A549 (cell line): ENCODE measurements around the gene NUDT6. TPM values are rescaled to one million over a fixed set of nuclear protein-coding genes. Genes with fewer than 3 reads are reported as not detected.

ENCODE experiments used
- ATAC-seq, 2 experiments: fragments of 200-7000 bp in 1 of 2; fragments of >200 bp in 1 of 2; cut with Nextera tagmentation in 1 of 2; cut with Tn5 transposase in 1 of 2; 3 replicates each; pipeline versions ENCODE4 v1.8.0 to v1.9.1; 2018 to 2020; ENCODE audit warnings: mild to moderate bottlenecking in 1 of 2, moderate library complexity in 1 of 2
- CTCF ChIA-PET: fragments of 300-600 bp; sonication (Branson Sonifier 250); formaldehyde crosslinking; extraction: SDS; loops from one replicate; lab custom pipeline; 2021; ENCODE audit warnings: antibody characterized with exemption, inconsistent platforms; lab: Yijun Ruan, JAX
- POLR2A ChIA-PET: fragments of 350-600 bp; formaldehyde crosslinking; extraction: SDS; loops from one replicate; lab custom pipeline; 2021; ENCODE audit warnings: antibody characterized with exemption, inconsistent platforms; lab: Yijun Ruan, JAX
- DNase-seq, 2 experiments: peaks; one replicate each; pipeline versions ENCODE4 v3.0.0 to v3.0.0-alpha.2; 2011 to 2016; ENCODE audit warnings: low read depth in 1 of 2, low spot score in 1 of 2
- FAIRE-seq: peaks from 2 replicates; lab custom pipeline; 2011; peaks lifted over from hg19 to GRCh38; lab: Jason Lieb, UNC
- H3K27ac ChIP-seq, 2 experiments: fragments of >200 bp; sonication (Bioruptor Twin); formaldehyde crosslinking; 3 replicates each; pipeline ENCODE4 v1.5.1; 2016 to 2017
- H3K4me1 ChIP-seq: fragments of >200 bp; sonication (Bioruptor Twin); formaldehyde crosslinking; 3 replicates; pipeline ENCODE4 v1.6.1; 2016
- H3K4me2 ChIP-seq: fragments of >200 bp; sonication (Bioruptor Twin); formaldehyde crosslinking; 3 replicates; pipeline ENCODE4 v1.6.1; 2016
- H3K4me3 ChIP-seq: fragments of >200 bp; sonication (Bioruptor Twin); formaldehyde crosslinking; 3 replicates; pipeline ENCODE4 v1.5.1; 2016
- H3K9me3 ChIP-seq: fragments of >200 bp; sonication (Bioruptor Twin); formaldehyde crosslinking; 3 replicates; pipeline ENCODE4 v1.6.1; 2016
- CHD2 ChIP-seq: fragments of 150-350 bp; IDR thresholded peaks from 2 replicates; pipeline ENCODE4 v1.6.1; 2014; ENCODE audit warnings: low read length; ENCODE audit not compliant: partially characterized antibody
- EHMT2 ChIP-seq: fragments of 200-600 bp; sonication (generic); IDR thresholded peaks from 2 replicates; pipeline ENCODE4 v1.6.1; 2016; ENCODE audit warnings: antibody characterized with exemption, low read depth, mild to moderate bottlenecking, moderate library complexity
- ELK1 ChIP-seq: fragments of 150-350 bp; IDR thresholded peaks from 2 replicates; pipeline ENCODE4 v1.6.1; 2014; ENCODE audit warnings: low read depth, mild to moderate bottlenecking, low read length
- FOXS1 ChIP-seq: fragments of 250-450 bp; sonication (Bioruptor Pico); IDR thresholded peaks from 2 replicates; pipeline ENCODE4 v1.5.0; 2020; ENCODE audit warnings: mild to moderate bottlenecking, moderate library complexity
- GATA3 ChIP-seq: IDR thresholded peaks from 2 replicates; pipeline ENCODE4 v1.6.1; 2012; ENCODE audit warnings: borderline replicate concordance
- HOXA7 ChIP-seq: fragments of 250-450 bp; sonication (Bioruptor Pico); IDR thresholded peaks from 2 replicates; pipeline ENCODE4 v1.5.0; 2020; ENCODE audit warnings: mild to moderate bottlenecking, moderate library complexity
- HOXB5 ChIP-seq: fragments of 250-450 bp; sonication (Bioruptor Pico); IDR thresholded peaks from 2 replicates; pipeline ENCODE4 v1.5.0; 2020; ENCODE audit warnings: mild to moderate bottlenecking, moderate library complexity
- JUN ChIP-seq, 2 experiments: fragments of >200 bp; sonication (Bioruptor Twin); formaldehyde crosslinking; IDR thresholded peaks; 2 replicates in 1 of 2; 3 replicates in 1 of 2; pipeline ENCODE4 v1.6.1; 2016 to 2017
- JUNB ChIP-seq: fragments of >200 bp; sonication (Bioruptor Twin); formaldehyde crosslinking; IDR thresholded peaks from 2 replicates; pipeline ENCODE4 v1.6.1; 2016
- KDM1A ChIP-seq: fragments of 200-600 bp; sonication (generic); IDR thresholded peaks from 2 replicates; pipeline ENCODE4 v1.6.1; 2016; ENCODE audit warnings: low read depth, mild to moderate bottlenecking
- NPAS2 ChIP-seq: fragments of 250-450 bp; sonication (Bioruptor Pico); IDR thresholded peaks from 2 replicates; pipeline ENCODE4 v1.8.0; 2022; ENCODE audit warnings: mild to moderate bottlenecking, moderate library complexity, borderline replicate concordance
- PBX3 ChIP-seq: IDR thresholded peaks from 2 replicates; pipeline ENCODE4 v1.6.1; 2012
- PHF8 ChIP-seq: fragments of 200-600 bp; sonication (generic); IDR thresholded peaks from 2 replicates; pipeline ENCODE4 v1.6.1; 2016; ENCODE audit warnings: low read depth, mild to moderate bottlenecking, antibody characterized with exemption, moderate library complexity, borderline replicate concordance
- POLR2AphosphoS2 ChIP-seq: conservative IDR thresholded peaks from 2 replicates; pipeline ENCODE4 v1.6.1; 2012; ENCODE audit warnings: low read length, improper control_type of control experiment, inconsistent platforms
- RFX5 ChIP-seq: fragments of 450-650 bp; IDR thresholded peaks from 2 replicates; pipeline ENCODE4 v1.7.1; 2014; ENCODE audit warnings: antibody characterized with exemption, mild to moderate bottlenecking, moderate library complexity
- RNF2 ChIP-seq: fragments of 200-600 bp; sonication (generic); IDR thresholded peaks from 2 replicates; pipeline ENCODE4 v1.6.1; 2016; ENCODE audit warnings: low read depth, mild to moderate bottlenecking, antibody characterized with exemption, moderate library complexity, borderline replicate concordance
- SMC3 ChIP-seq: fragments of >200 bp; sonication (Bioruptor Twin); formaldehyde crosslinking; IDR thresholded peaks from 3 replicates; pipeline ENCODE4 v1.6.1; 2018; ENCODE audit warnings: inconsistent platforms
- TP53 ChIP-seq: fragments of 250-450 bp; sonication (Bioruptor Pico); IDR thresholded peaks from 2 replicates; pipeline ENCODE4 v1.5.0; 2021; ENCODE audit warnings: mild to moderate bottlenecking, moderate library complexity
- USF2 ChIP-seq: fragments of 450-650 bp; IDR thresholded peaks from 2 replicates; pipeline ENCODE4 v1.6.1; 2014; ENCODE audit warnings: antibody characterized with exemption
- ZNF302 ChIP-seq: fragments of 250-450 bp; sonication (Bioruptor Pico); IDR thresholded peaks from 2 replicates; pipeline ENCODE4 v1.9.0; 2021; ENCODE audit warnings: inconsistent platforms, mild to moderate bottlenecking, moderate library complexity
- WGBS: methylation state at CpG from one replicate; pipeline ENCODE4 v1.1.6; 2017; ENCODE audit errors: missing lambda C conversion rate; 5-methylcytosine and 5-hydroxymethylcytosine counted together
- polyA plus RNA-seq, 4 experiments: library from polyadenylated mRNA; depleted of rRNA in 3 of 4; stranded (reverse); fragments of >200 nt; fragmentation: RNase III in 1 of 4; extraction: RNeasy Plus Mini Kit Qiagen cat#74134 plus additional on column Dnase treatment in 1 of 4; gene quantifications; 2 replicates in 3 of 4; 3 replicates in 1 of 4; pipeline ENCODE4 v1.2.3, GENCODE V29; 2011 to 2017

The NUDT6 gene
- polyA plus RNA-seq, 2 of the 4 experiments (the other 2 are of a cell fraction): 9.9 to 12.7 TPM

- Histone ChIP-seq H3K27ac (0 out of 6 replicates have a peak overlapping the region, but pooled peaks of 1 of the 2 experiments have one; percentile 20), H3K4me2 (no peak overlapping the region), H3K4me3 (no peak overlapping the region), H3K9me3 (no peaks in the 10 kb centered on the region), H3K4me1 (peaks cover 94% of the 10 kb centered on the region)
- no peak for FAIRE-seq
- CTCF ChIA-PET: interaction anchor here (2.0 kb wide), 1 partner anchor 15 kb away, joined by 4 read pairs; no protein-coding TSS in a partner anchor
- POLR2A ChIA-PET: no interaction called here
- 78% methylated on average over 2 of the region's 2 CpGs for WGBS
- DNase-seq: no peak
- TF ChIP-seq USF2: no peak
- ATAC-seq: no peak
These were observed 63.7 kb downstream of the NUDT6 start for GRCh38 chr4:122858705-122859104.

GRCh38 chr4:122857160-122857559, 65.2 kb downstream of the NUDT6 start:
- Histone ChIP-seq H3K9me3 (no peaks in the 10 kb centered on the region), H3K4me1 (peaks cover 90% of the 10 kb centered on the region), H3K4me3 (no peak overlapping the region), H3K27ac (peak overlapping the region in 1 of 2 experiments; percentile 42; a peak in 1 of 6 replicates), H3K4me2 (peak overlapping the region; percentile 24; the same call in 2 of the 3 replicates)
- DNase-seq (no peak), ATAC-seq (no peak), FAIRE-seq (no peak)
- TF ChIP-seq ELK1: no peak
- WGBS: 98% methylated on average over 2 of the region's 2 CpGs
- ChIA-PET CTCF (interaction anchor here (1.1 to 2.0 kb wide), 4 partner anchors 12 to 99 kb away, joined by 3 to 5 read pairs (median 4); no protein-coding TSS in a partner anchor), POLR2A (no interaction called here)

GRCh38 chr4:122855353-122855890, 67.0 kb downstream of the NUDT6 start:
- H3K4me3 ChIP-seq: no peak overlapping the region
- peak overlapping the region; percentile 81 for H3K4me2 ChIP-seq
- ChIA-PET CTCF (interaction anchor here (1.1 to 1.3 kb wide), 2 partner anchors 8 to 97 kb away, joined by 3 to 4 read pairs; no protein-coding TSS in a partner anchor), POLR2A (no interaction called here)
- H3K27ac ChIP-seq: peak overlapping the region; percentile 63 to 77; a peak in 4 of 6 replicates
- ATAC-seq (no peak; a peak in 1 of 6 replicates), FAIRE-seq (no peak), DNase-seq (no peak)
- 82% methylated on average over 2 of the region's 2 CpGs for WGBS
- H3K4me1 ChIP-seq: peaks cover 88% of the 10 kb centered on the region
- H3K9me3 ChIP-seq: no peaks in the 10 kb centered on the region
- TF ChIP-seq GATA3: no peak
- no peak for TF ChIP-seq JUNB
- TF ChIP-seq ZNF302 (CRISPR knock-in tag): no peak
- no peak for TF ChIP-seq USF2
- no peak for TF ChIP-seq RNF2
- TF ChIP-seq TP53: no peak
- TF ChIP-seq PHF8: no peak
- no peak for TF ChIP-seq POLR2AphosphoS2
- TF ChIP-seq CHD2: no peak
- no peak for TF ChIP-seq KDM1A
- TF ChIP-seq FOXS1 (CRISPR knock-in tag): no peak
- TF ChIP-seq RFX5: no peak
- no peak for TF ChIP-seq HOXB5 (CRISPR knock-in tag)
- TF ChIP-seq JUN (IDR thresholded peaks at IDR 0.05): no peak
- no peak for TF ChIP-seq NPAS2 (CRISPR knock-in tag)
- no peak for TF ChIP-seq PBX3
- TF ChIP-seq EHMT2: no peak
- no peak for TF ChIP-seq SMC3
- TF ChIP-seq HOXA7 (CRISPR knock-in tag): no peak
